ENCODE measurements around the gene CDK2AP2.

GRCh38 chr11:67544616-67545242 is 36.8 kb upstream of the CDK2AP2 start:
- TF ChIP-seq, protein P1, sequence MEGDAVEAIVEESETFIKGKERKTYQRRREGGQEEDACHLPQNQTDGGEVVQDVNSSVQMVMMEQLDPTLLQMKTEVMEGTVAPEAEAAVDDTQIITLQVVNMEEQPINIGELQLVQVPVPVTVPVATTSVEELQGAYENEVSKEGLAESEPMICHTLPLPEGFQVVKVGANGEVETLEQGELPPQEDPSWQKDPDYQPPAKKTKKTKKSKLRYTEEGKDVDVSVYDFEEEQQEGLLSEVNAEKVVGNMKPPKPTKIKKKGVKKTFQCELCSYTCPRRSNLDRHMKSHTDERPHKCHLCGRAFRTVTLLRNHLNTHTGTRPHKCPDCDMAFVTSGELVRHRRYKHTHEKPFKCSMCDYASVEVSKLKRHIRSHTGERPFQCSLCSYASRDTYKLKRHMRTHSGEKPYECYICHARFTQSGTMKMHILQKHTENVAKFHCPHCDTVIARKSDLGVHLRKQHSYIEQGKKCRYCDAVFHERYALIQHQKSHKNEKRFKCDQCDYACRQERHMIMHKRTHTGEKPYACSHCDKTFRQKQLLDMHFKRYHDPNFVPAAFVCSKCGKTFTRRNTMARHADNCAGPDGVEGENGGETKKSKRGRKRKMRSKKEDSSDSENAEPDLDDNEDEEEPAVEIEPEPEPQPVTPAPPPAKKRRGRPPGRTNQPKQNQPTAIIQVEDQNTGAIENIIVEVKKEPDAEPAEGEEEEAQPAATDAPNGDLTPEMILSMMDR (IDR thresholded peaks at IDR 0.05 in 2 of 3, conservative IDR thresholded peaks at IDR 0.05 in 1 of 3; ENCODE audit: control insufficient read depth in 2 of 3, extremely low read depth in 1 of 3, insufficient read depth in 1 of 3, low read depth in 3 of 3, low read length in 3 of 3): no peak
- TF ChIP-seq EZH2 (IDR thresholded peaks at IDR 0.05; ENCODE audit: borderline replicate concordance, control insufficient read depth, low read depth, low read length) (no peak), RFX5 (IDR thresholded peaks at IDR 0.05; ENCODE audit: low read depth, low read length) (no peak), TAF1 (IDR thresholded peaks at IDR 0.05; ENCODE audit: borderline replicate concordance, low read depth, low read length) (no peak), POLR2A (IDR thresholded peaks at IDR 0.05; ENCODE audit: low read depth, low read length) (no peak), ZNF24 (IDR thresholded peaks at IDR 0.05) (no peak), CREM (IDR thresholded peaks at IDR 0.05; ENCODE audit: low read depth) (no peak)

All from GM12878 (cell line).